ENCODE results near the gene SCGB1D2.

SCGB1D2 gene

GRCh38 chr11:62273789-62274275 is 31.8 kb downstream of the SCGB1D2 start:
- Histone ChIP-seq H3K27me3 (replicated peaks) (no peaks in the 10 kb centered on the region), H3K4me3 (ENCODE audit: low read depth, low read length) (no peak overlapping the region), H3K27ac (no peak overlapping the region), H3K36me3 (replicated peaks) (no peaks in the 10 kb centered on the region)
- no peak for DNase-seq
- in situ Hi-C loops (cut with HindIII; ENCODE audit: low pct_ligation_motif_present, low sequenced_read_pairs): no loop called here
- TF ChIP-seq CTCF (IDR thresholded peaks at IDR 0.05; ENCODE audit: low read depth, low read length, missing control alignments): no peak

- in situ Hi-C loops (cut with HindIII; ENCODE audit: low pct_ligation_motif_present, low sequenced_read_pairs): no loop called here
- no peak for TF ChIP-seq CTCF (IDR thresholded peaks at IDR 0.05; ENCODE audit: low read depth, low read length, missing control alignments)
- H3K27me3 ChIP-seq (replicated peaks): no peaks in the 10 kb centered on the region
- no peak overlapping the region for H3K4me3 ChIP-seq (ENCODE audit: low read depth, low read length)
- DNase-seq: no peak
- no peak overlapping the region for H3K27ac ChIP-seq
- no peaks in the 10 kb centered on the region for H3K36me3 ChIP-seq (replicated peaks)
Observed at GRCh38 chr11:62280452-62280851, 38.4 kb downstream of the SCGB1D2 start.

All from brain microvascular endothelial cell (primary cell).